Measurements from ENCODE around the gene AP2B1. TPM values are rescaled to one million over a fixed set of nuclear protein-coding genes. Genes with fewer than 3 reads are reported as not detected.
"Not testable (repeated sequence)": the region's sequence is repeated elsewhere in the genome, so short reads cannot be mapped to it uniquely, and the experiment has no call there.

AP2B1 gene
- total and polyA plus RNA-seq, 2 experiments from 2014 or later: 76.1 to 87.0 TPM

DNA sequence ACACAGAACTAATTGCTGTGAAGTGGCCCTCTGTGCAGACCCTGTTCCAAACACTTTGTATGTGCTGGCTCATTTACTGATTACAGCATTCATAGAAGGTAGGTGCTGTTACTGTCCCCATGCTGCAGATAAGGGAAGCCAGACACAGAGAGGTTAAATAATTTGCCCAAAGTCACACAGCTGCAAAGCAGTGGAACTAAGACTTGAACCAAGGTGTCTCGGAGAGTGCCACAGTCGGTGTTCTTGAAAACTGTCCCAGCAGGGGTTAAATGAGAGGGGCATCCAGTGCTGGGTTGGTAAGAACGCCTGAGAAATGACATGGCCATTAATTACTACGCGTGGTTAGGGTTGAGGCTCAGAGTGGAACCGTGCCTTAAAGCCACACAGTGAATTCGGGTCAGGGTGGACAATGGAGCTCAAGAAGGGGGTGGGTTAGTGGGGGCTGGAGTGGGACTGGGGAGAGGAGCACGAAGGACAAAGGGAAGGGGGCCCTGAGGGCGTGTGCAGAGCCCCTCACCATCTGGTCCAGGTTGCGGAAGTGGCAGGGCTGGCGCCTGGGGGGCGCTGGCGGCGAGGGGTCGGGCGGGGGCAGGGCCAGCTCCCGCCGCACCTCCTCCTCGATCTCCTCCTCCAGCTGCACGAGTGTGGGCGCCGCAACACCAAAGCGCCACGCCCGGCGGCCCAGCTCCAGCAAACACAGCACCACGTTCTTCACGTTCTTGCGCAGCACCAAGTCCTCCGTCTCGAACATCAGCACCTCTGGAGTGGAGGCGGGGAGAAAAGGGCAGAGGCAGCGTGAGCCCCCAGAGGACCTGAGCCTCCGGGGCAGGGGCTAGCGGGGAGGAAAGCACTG, 162.7 kb downstream of the AP2B1 start:
- H3K36me3 ChIP-seq (replicated peaks; ENCODE audit: insufficient read depth, low read depth): no peaks in the 10 kb centered on the region
- no peaks in the 10 kb centered on the region for H3K79me2 ChIP-seq
- no peak overlapping the region for H2AFZ ChIP-seq

DNA sequence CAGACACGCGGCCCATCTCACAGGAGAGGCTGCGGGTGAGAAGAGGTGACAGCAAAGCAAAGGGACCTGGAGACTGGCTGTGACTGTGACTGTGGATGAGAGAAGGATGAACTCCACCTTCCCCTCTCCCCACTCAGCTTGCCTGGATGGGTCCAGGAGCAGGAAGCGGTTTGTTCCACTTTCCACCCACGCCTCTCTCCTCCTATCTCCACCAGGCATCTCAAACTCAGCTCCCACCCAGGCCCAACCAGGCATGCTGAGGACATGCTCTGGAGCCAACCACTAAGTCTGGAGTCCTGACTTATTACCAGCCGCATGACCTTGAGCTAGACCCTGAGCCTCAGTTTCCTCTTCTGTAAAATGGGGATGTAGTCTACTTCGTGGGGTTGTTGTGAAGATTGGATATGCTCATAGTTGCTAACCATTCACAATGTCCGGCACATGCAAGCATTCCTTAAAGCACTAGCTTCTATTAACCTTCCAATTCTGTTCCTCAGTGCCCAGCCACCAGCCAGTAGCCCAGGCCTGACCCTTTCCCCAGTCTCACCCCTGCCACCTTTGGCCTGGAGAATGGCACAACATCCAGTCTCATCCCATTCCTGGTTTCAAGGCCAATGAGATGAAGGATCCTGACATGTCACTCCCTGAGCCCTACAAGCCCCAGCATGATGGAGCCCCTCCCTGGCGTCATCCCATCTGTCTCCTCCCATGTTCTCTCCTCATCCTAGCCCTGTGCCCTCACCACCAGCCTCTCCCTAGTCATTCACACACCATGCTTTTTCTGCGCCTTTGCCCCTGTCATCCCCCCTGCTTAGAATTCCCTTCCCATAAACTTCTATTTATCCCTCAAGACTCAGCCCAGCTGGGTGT, 163.6 kb downstream of the AP2B1 start:
- Histone ChIP-seq H3K36me3 (replicated peaks; ENCODE audit: insufficient read depth, low read depth) (no peaks in the 10 kb centered on the region), H2AFZ (no peak overlapping the region), H3K27me3 (peaks cover 26% of the 10 kb centered on the region), H4K20me1 (ENCODE audit: insufficient read depth, poor library complexity, severe bottlenecking) (no peaks in the 10 kb centered on the region), H3K27ac (no peak overlapping the region), H3K79me2 (no peaks in the 10 kb centered on the region), H3K9me2 (replicated peaks; ENCODE audit: insufficient read depth) (no peaks in the 10 kb centered on the region), H3K4me2 (peak overlapping the region; percentile 62), H3K4me1 (ENCODE audit: insufficient read depth) (peaks cover 5% of the 10 kb centered on the region), H3K9me3 (ENCODE audit: low read depth) (no peaks in the 10 kb centered on the region), H3K4me3 (no peak overlapping the region)
- no peak for DNase-seq (ENCODE audit: low spot score)
- TF ChIP-seq EZH2 (IDR thresholded peaks at IDR 0.05; ENCODE audit: borderline replicate concordance): no peak
- TF ChIP-seq, protein P1, sequence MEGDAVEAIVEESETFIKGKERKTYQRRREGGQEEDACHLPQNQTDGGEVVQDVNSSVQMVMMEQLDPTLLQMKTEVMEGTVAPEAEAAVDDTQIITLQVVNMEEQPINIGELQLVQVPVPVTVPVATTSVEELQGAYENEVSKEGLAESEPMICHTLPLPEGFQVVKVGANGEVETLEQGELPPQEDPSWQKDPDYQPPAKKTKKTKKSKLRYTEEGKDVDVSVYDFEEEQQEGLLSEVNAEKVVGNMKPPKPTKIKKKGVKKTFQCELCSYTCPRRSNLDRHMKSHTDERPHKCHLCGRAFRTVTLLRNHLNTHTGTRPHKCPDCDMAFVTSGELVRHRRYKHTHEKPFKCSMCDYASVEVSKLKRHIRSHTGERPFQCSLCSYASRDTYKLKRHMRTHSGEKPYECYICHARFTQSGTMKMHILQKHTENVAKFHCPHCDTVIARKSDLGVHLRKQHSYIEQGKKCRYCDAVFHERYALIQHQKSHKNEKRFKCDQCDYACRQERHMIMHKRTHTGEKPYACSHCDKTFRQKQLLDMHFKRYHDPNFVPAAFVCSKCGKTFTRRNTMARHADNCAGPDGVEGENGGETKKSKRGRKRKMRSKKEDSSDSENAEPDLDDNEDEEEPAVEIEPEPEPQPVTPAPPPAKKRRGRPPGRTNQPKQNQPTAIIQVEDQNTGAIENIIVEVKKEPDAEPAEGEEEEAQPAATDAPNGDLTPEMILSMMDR (IDR thresholded peaks at IDR 0.05; ENCODE audit: poor library complexity): no peak
- no peak for TF ChIP-seq EZH2phosphoT487 (IDR thresholded peaks at IDR 0.05; ENCODE audit: low read depth, severe bottlenecking, unreplicated experiment)
- 82% methylated on average over 10 of the region's 10 CpGs for WGBS (ENCODE audit: low lambda C conversion rate, missing lambda C conversion rate)

More for the DNA sequence above, 162.7 kb downstream of the AP2B1 start:
- Histone ChIP-seq H3K4me3 (no peak overlapping the region), H3K27me3 (peaks cover 26% of the 10 kb centered on the region), H3K9me3 (ENCODE audit: low read depth) (no peaks in the 10 kb centered on the region), H4K20me1 (ENCODE audit: insufficient read depth, poor library complexity, severe bottlenecking) (no peaks in the 10 kb centered on the region), H3K4me2 (peak overlapping the region; percentile 62), H3K4me1 (ENCODE audit: insufficient read depth) (peaks cover 5% of the 10 kb centered on the region), H3K9me2 (replicated peaks; ENCODE audit: insufficient read depth) (no peaks in the 10 kb centered on the region), H3K27ac (no peak overlapping the region)
- peak; percentile 34 for DNase-seq (ENCODE audit: low spot score)
- WGBS (ENCODE audit: low lambda C conversion rate, missing lambda C conversion rate): 17% methylated on average over 33 of the region's 35 CpGs
- TF ChIP-seq EZH2 (IDR thresholded peaks at IDR 0.05; ENCODE audit: borderline replicate concordance) (no peak), EZH2phosphoT487 (IDR thresholded peaks at IDR 0.05; ENCODE audit: low read depth, severe bottlenecking, unreplicated experiment) (no peak)
- TF ChIP-seq, protein P1 (IDR thresholded peaks at IDR 0.05; ENCODE audit: poor library complexity): no peak

DNA sequence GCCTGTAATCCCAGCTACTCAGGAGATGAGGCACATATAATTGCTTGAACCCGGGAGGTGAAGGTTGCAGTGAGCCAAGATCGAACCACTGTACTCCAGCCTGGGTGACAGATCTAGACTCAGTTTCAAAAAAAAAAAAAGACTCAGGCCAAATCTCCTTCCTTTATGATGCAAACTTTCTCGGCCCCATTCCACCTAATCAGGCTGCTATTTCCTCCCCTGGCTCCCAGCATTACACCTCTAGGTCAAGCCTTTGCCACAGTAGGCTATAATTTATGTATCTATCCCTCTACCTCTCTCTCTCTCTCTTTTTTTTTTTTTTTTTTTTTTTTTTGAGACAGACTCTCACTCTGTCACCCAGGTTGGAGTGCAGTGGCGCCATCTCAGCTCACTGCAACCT, 164.4 kb downstream of the AP2B1 start:
- H3K4me1 ChIP-seq (ENCODE audit: insufficient read depth); H3K4me3 ChIP-seq; H3K36me3 ChIP-seq (replicated peaks; ENCODE audit: insufficient read depth, low read depth); H3K79me2 ChIP-seq; H4K20me1 ChIP-seq (ENCODE audit: insufficient read depth, poor library complexity, severe bottlenecking); H3K27ac ChIP-seq; H2AFZ ChIP-seq; H3K9me2 ChIP-seq (replicated peaks; ENCODE audit: insufficient read depth); DNase-seq (ENCODE audit: low spot score); H3K9me3 ChIP-seq (ENCODE audit: low read depth); H3K4me2 ChIP-seq: not testable (repeated sequence)
- H3K27me3 ChIP-seq: peaks cover 26% of the 10 kb centered on the region
- whole genome bisulfite sequencing (ENCODE audit: low lambda C conversion rate, missing lambda C conversion rate): 92% methylated on average over 4 of the region's 4 CpGs

DNA sequence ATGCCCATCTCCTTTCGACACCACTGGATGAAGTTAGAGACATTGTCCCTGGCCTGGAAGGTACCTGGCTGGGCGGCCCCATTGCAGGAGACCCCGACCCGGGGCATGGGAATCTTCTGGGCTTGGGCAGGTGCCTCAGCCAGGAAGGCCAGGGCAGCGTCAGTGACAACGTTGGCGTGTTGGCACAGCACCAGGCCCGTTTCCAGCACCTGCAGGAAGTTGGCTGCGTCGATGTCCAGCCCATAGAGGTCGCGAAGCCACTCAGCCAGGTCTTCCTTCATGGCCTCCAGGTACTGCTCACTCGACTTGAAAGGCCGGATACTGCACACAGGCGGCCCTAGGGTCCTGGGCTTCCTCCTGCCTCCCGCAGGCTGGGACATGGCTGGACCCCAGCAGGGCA, 165.3 kb downstream of the AP2B1 start:
- peaks cover 5% of the 10 kb centered on the region for H3K4me1 ChIP-seq (ENCODE audit: insufficient read depth)
- no peaks in the 10 kb centered on the region for H3K36me3 ChIP-seq (replicated peaks; ENCODE audit: insufficient read depth, low read depth)
- no peak overlapping the region for H3K4me2 ChIP-seq
- H3K79me2 ChIP-seq: no peaks in the 10 kb centered on the region
- no peak for DNase-seq (ENCODE audit: low spot score)
- H3K27me3 ChIP-seq: peaks cover 26% of the 10 kb centered on the region
- no peaks in the 10 kb centered on the region for H4K20me1 ChIP-seq (ENCODE audit: insufficient read depth, poor library complexity, severe bottlenecking)
- TF ChIP-seq EZH2phosphoT487 (IDR thresholded peaks at IDR 0.05; ENCODE audit: low read depth, severe bottlenecking, unreplicated experiment) (no peak), EZH2 (IDR thresholded peaks at IDR 0.05; ENCODE audit: borderline replicate concordance) (no peak)
- TF ChIP-seq, protein P1 (IDR thresholded peaks at IDR 0.05; ENCODE audit: poor library complexity): no peak
- no peak overlapping the region for H3K4me3 ChIP-seq
- H3K27ac ChIP-seq: no peak overlapping the region
- H3K9me3 ChIP-seq (ENCODE audit: low read depth): no peaks in the 10 kb centered on the region
- H2AFZ ChIP-seq: no peak overlapping the region
- H3K9me2 ChIP-seq (replicated peaks; ENCODE audit: insufficient read depth): no peaks in the 10 kb centered on the region
- 93% methylated on average over 16 of the region's 16 CpGs for WGBS (ENCODE audit: low lambda C conversion rate, missing lambda C conversion rate)
